SK-N-SH (cell line): ENCODE results near the gene RNF212B. TPM values are rescaled to one million over a fixed set of nuclear protein-coding genes. Genes with fewer than 3 reads are reported as not detected.

ENCODE experiments used
- CTCF ChIA-PET: fragments of 300-600, 350-600 bp; formaldehyde crosslinking; extraction: SDS; loops from one replicate; lab custom pipeline; 2021; lab: Yijun Ruan, JAX
- POLR2A ChIA-PET: fragments of 350-600 bp; sonication (Branson Sonifier 250); formaldehyde crosslinking; extraction: SDS; loops from one replicate; lab custom pipeline; 2020; ENCODE audit warnings: antibody characterized with exemption, inconsistent platforms; lab: Yijun Ruan, JAX
- DNase-seq: peaks from one replicate; pipeline ENCODE4 v3.0.0; 2012
- H2AFZ ChIP-seq: fragments of 200-600 bp; sonication (generic); 2 replicates; pipeline ENCODE4 v1.8.1; 2016; ENCODE audit warnings: antibody characterized with exemption, mild to moderate bottlenecking, low read depth
- H3F3A ChIP-seq: fragments of 200-600 bp; sonication (generic); replicated peaks from 2 replicates; pipeline ENCODE3; 2016; ENCODE audit warnings: antibody characterized with exemption, mild to moderate bottlenecking; ENCODE audit not compliant: insufficient read depth
- H3K27ac ChIP-seq, 2 experiments: fragments of 200-500 bp in 1 of 2; fragments of 200-600 bp in 1 of 2; sonication (Bioruptor generic) in 1 of 2; sonication (generic), shearing (Covaris generic) in 1 of 2; 2 replicates each; pipeline versions ENCODE4 v1.5.1 to v1.6.1; 2014 to 2016; ENCODE audit warnings: low read depth in 2 of 2, inconsistent platforms in 1 of 2, low read length in 1 of 2, mild to moderate bottlenecking in 1 of 2, mixed read lengths in 1 of 2
- H3K27me3 ChIP-seq: fragments of 200-600 bp; sonication (generic), shearing (Covaris generic); 2 replicates; pipeline ENCODE4 v1.6.1; 2016; ENCODE audit warnings: mixed run types; ENCODE audit not compliant: insufficient read depth
- H3K36me3 ChIP-seq, 2 experiments: fragments of 200-500 bp in 1 of 2; fragments of 200-600 bp in 1 of 2; sonication (Bioruptor generic) in 1 of 2; sonication (generic) in 1 of 2; replicated peaks in 1 of 2; 2 replicates each; pipeline versions ENCODE3 to v1.5.1; 2014 to 2016; ENCODE audit warnings: low read length in 1 of 2, mild to moderate bottlenecking in 1 of 2; ENCODE audit not compliant: insufficient read depth in 2 of 2, control insufficient read depth in 1 of 2
- H3K4me1 ChIP-seq, 2 experiments: fragments of 200-500 bp in 1 of 2; fragments of 200-600 bp in 1 of 2; sonication (Bioruptor generic) in 1 of 2; sonication (generic), shearing (Covaris generic) in 1 of 2; 2 replicates each; pipeline versions ENCODE4 v1.5.1 to v1.6.1; 2014 to 2016; ENCODE audit warnings: low read depth in 1 of 2, low read length in 1 of 2, mixed run types in 1 of 2; ENCODE audit not compliant: insufficient read depth in 2 of 2, control insufficient read depth in 1 of 2
- H3K4me2 ChIP-seq: fragments of 200-600 bp; sonication (generic), shearing (Covaris generic); 2 replicates; pipeline ENCODE4 v1.6.1; 2017; ENCODE audit warnings: mixed run types
- H3K4me3 ChIP-seq, 2 experiments: fragments of 200-500 bp in 1 of 2; fragments of 200-600 bp in 1 of 2; sonication (Bioruptor generic) in 1 of 2; sonication (generic), shearing (Covaris generic) in 1 of 2; 2 replicates each; pipeline versions ENCODE4 v1.5.1 to v1.8.1; 2014 to 2016; ENCODE audit warnings: low read depth in 2 of 2, inconsistent platforms in 1 of 2, low read length in 1 of 2, mild to moderate bottlenecking in 1 of 2, mixed read lengths in 1 of 2, moderate library complexity in 1 of 2
- H3K79me2 ChIP-seq: fragments of 200-600 bp; sonication (generic); 2 replicates; pipeline ENCODE4 v1.8.1; 2017; ENCODE audit warnings: mild to moderate bottlenecking; ENCODE audit not compliant: insufficient read depth
- H3K9ac ChIP-seq: fragments of 200-600 bp; sonication (generic); 2 replicates; pipeline ENCODE4 v1.6.1; 2017; ENCODE audit warnings: mixed run types
- H3K9me2 ChIP-seq: fragments of 200-600 bp; sonication (generic); 2 replicates; pipeline ENCODE4 v1.6.1; 2017; ENCODE audit warnings: mixed run types
- H3K9me3 ChIP-seq: fragments of 200-600 bp; sonication (generic); 2 replicates; pipeline ENCODE4 v1.6.1; 2017; ENCODE audit warnings: mixed run types, mild to moderate bottlenecking, moderate library complexity
- H4K20me1 ChIP-seq: fragments of 200-600 bp; sonication (generic); 2 replicates; pipeline ENCODE4 v1.6.1; 2017; ENCODE audit warnings: mild to moderate bottlenecking, mixed run types; ENCODE audit not compliant: insufficient read depth
- ELF1 ChIP-seq: IDR thresholded peaks from 2 replicates; pipeline ENCODE4 v1.4.0; 2012
- EP300 ChIP-seq, 2 experiments: IDR thresholded peaks; 2 replicates each; pipeline versions ENCODE4 v1.4.0 to v1.6.1; 2012; ENCODE audit warnings: borderline replicate concordance in 1 of 2, low read depth in 1 of 2, low read length in 1 of 2
- FOSL2 ChIP-seq: IDR thresholded peaks from 2 replicates; pipeline ENCODE4 v1.4.0; 2012; ENCODE audit warnings: low read depth, mild to moderate bottlenecking, moderate library complexity, borderline replicate concordance
- FOXM1 ChIP-seq: IDR thresholded peaks from 2 replicates; pipeline ENCODE4 v1.4.0; 2012; ENCODE audit warnings: low read depth, mild to moderate bottlenecking
- GABPA ChIP-seq: IDR thresholded peaks from 2 replicates; pipeline ENCODE4 v1.4.0; 2012; ENCODE audit warnings: low read depth, mild to moderate bottlenecking
- GATA2 ChIP-seq: sonication (generic); formaldehyde crosslinking; IDR thresholded peaks from 2 replicates; pipeline ENCODE4 v1.5.0; 2020; ENCODE audit warnings: mild to moderate bottlenecking, missing genetic modification reagents
- NFIC ChIP-seq: IDR thresholded peaks from 2 replicates; pipeline ENCODE4 v1.4.0; 2012; ENCODE audit warnings: borderline replicate concordance
- POLR2AphosphoS5 ChIP-seq: IDR thresholded peaks from 2 replicates; pipeline ENCODE4 v1.6.1; 2012; ENCODE audit warnings: low read depth, low read length
- RFX5 ChIP-seq: IDR thresholded peaks from 2 replicates; pipeline ENCODE4 v1.6.1; 2012; ENCODE audit warnings: mild to moderate bottlenecking, improper control_type of control experiment, low read length
- SIN3A ChIP-seq: IDR thresholded peaks from 2 replicates; pipeline ENCODE4 v1.6.1; 2012; ENCODE audit warnings: low read depth, mild to moderate bottlenecking, low read length, moderate library complexity, borderline replicate concordance
- TAF1 ChIP-seq: IDR thresholded peaks from 2 replicates; pipeline ENCODE4 v1.6.1; 2012; ENCODE audit warnings: low read depth, mild to moderate bottlenecking, low read length, moderate library complexity, borderline replicate concordance
- TEAD4 ChIP-seq: IDR thresholded peaks from 2 replicates; pipeline ENCODE4 v1.4.0; 2012; ENCODE audit warnings: mild to moderate bottlenecking, borderline replicate concordance; ENCODE audit not compliant: insufficient read depth
- WGBS: methylation state at CpG from one replicate; pipeline ENCODE4 v1.1.6; 2017; ENCODE audit warnings: low lambda C conversion rate; 5-methylcytosine and 5-hydroxymethylcytosine counted together
- polyA plus RNA-seq, 3 experiments: library from polyadenylated mRNA; depleted of rRNA; stranded (reverse); fragments of >200 nt; gene quantifications; 2 replicates each; pipeline ENCODE4 v1.2.3, GENCODE V29; 2012
- TF ChIP-seq, protein P1 (sequence below): IDR thresholded peaks from 2 replicates; pipeline ENCODE4 v1.4.0; 2012; ENCODE audit warnings: low read depth
- TF ChIP-seq, protein P2 (sequence below): IDR thresholded peaks from 2 replicates; pipeline ENCODE4 v1.4.0; 2012; ENCODE audit warnings: low read depth, borderline replicate concordance
- TF ChIP-seq, protein P3 (sequence below): IDR thresholded peaks from 2 replicates; pipeline ENCODE4 v1.4.0; 2012; ENCODE audit warnings: low read depth, borderline replicate concordance
- TF ChIP-seq, protein P4 (sequence below): fragments of 150-350 bp; IDR thresholded peaks from 2 replicates; pipeline ENCODE4 v1.6.1; 2016; ENCODE audit warnings: mild to moderate bottlenecking, low read depth, low read length
- TF ChIP-seq, protein P5 (sequence below): fragments of 200-600 bp; sonication (generic); IDR thresholded peaks from 2 replicates; pipeline ENCODE4 v1.6.1; 2017; ENCODE audit warnings: antibody characterized with exemption, mild to moderate bottlenecking, moderate library complexity

RNF212B gene
- polyA plus RNA-seq, 1 of the 3 experiments (the other 2 are of a cell fraction): not detected

DNA sequence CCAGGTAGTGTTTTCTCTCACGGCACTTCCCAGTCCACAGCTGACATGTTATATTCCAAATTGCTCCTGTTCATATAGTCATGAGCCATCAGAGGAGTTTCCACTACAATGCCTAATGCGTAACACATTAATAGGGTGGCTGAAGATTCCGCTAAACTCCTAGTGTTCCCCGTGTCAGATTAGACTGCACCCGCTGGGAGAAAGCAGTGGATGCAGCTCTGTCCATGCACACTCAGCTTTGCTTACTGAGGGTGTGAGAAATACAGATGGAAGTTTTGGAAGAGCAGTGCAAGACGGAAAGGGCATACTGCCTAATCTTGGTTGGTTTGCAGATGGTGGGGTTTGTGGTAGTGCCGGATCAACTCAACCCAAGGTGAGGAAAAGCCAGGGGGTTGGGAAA is 59.4 kb downstream of the RNF212B start:
- TF ChIP-seq, protein P1, sequence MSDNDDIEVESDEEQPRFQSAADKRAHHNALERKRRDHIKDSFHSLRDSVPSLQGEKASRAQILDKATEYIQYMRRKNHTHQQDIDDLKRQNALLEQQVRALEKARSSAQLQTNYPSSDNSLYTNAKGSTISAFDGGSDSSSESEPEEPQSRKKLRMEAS: no peak
- TF ChIP-seq, protein P2, sequence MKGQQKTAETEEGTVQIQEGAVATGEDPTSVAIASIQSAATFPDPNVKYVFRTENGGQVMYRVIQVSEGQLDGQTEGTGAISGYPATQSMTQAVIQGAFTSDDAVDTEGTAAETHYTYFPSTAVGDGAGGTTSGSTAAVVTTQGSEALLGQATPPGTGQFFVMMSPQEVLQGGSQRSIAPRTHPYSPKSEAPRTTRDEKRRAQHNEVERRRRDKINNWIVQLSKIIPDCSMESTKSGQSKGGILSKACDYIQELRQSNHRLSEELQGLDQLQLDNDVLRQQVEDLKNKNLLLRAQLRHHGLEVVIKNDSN: no peak
- TF ChIP-seq, protein P3, sequence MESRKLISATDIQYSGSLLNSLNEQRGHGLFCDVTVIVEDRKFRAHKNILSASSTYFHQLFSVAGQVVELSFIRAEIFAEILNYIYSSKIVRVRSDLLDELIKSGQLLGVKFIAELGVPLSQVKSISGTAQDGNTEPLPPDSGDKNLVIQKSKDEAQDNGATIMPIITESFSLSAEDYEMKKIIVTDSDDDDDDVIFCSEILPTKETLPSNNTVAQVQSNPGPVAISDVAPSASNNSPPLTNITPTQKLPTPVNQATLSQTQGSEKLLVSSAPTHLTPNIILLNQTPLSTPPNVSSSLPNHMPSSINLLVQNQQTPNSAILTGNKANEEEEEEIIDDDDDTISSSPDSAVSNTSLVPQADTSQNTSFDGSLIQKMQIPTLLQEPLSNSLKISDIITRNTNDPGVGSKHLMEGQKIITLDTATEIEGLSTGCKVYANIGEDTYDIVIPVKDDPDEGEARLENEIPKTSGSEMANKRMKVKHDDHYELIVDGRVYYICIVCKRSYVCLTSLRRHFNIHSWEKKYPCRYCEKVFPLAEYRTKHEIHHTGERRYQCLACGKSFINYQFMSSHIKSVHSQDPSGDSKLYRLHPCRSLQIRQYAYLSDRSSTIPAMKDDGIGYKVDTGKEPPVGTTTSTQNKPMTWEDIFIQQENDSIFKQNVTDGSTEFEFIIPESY: no peak
- no peak for TF ChIP-seq TEAD4
- no peak for TF ChIP-seq ELF1
- no peak for TF ChIP-seq RFX5
- TF ChIP-seq, protein P4, sequence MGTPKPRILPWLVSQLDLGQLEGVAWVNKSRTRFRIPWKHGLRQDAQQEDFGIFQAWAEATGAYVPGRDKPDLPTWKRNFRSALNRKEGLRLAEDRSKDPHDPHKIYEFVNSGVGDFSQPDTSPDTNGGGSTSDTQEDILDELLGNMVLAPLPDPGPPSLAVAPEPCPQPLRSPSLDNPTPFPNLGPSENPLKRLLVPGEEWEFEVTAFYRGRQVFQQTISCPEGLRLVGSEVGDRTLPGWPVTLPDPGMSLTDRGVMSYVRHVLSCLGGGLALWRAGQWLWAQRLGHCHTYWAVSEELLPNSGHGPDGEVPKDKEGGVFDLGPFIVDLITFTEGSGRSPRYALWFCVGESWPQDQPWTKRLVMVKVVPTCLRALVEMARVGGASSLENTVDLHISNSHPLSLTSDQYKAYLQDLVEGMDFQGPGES: no peak
- TF ChIP-seq EP300 (IDR thresholded peaks at IDR 0.05; ENCODE audit: borderline replicate concordance in 1 of 2, low read depth in 1 of 2, low read length in 1 of 2): no peak
- TF ChIP-seq, protein P5, sequence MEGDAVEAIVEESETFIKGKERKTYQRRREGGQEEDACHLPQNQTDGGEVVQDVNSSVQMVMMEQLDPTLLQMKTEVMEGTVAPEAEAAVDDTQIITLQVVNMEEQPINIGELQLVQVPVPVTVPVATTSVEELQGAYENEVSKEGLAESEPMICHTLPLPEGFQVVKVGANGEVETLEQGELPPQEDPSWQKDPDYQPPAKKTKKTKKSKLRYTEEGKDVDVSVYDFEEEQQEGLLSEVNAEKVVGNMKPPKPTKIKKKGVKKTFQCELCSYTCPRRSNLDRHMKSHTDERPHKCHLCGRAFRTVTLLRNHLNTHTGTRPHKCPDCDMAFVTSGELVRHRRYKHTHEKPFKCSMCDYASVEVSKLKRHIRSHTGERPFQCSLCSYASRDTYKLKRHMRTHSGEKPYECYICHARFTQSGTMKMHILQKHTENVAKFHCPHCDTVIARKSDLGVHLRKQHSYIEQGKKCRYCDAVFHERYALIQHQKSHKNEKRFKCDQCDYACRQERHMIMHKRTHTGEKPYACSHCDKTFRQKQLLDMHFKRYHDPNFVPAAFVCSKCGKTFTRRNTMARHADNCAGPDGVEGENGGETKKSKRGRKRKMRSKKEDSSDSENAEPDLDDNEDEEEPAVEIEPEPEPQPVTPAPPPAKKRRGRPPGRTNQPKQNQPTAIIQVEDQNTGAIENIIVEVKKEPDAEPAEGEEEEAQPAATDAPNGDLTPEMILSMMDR: no peak
- no peak for TF ChIP-seq POLR2AphosphoS5
- no peak for TF ChIP-seq SIN3A
- TF ChIP-seq NFIC: no peak
- no peak for TF ChIP-seq TAF1
- no peak for TF ChIP-seq GATA2 (CRISPR knock-in tag)
- TF ChIP-seq FOSL2: no peak
- no peak for TF ChIP-seq GABPA
- no peak for TF ChIP-seq FOXM1
- no peak overlapping the region for H3K27ac ChIP-seq
- H2AFZ ChIP-seq: no peak overlapping the region
- H3K4me2 ChIP-seq: no peak overlapping the region
- H3F3A ChIP-seq: peaks cover 10% of the 10 kb centered on the region
- H3K9ac ChIP-seq: no peak overlapping the region
- no peaks in the 10 kb centered on the region for H3K9me3 ChIP-seq
- peaks cover 6% of the 10 kb centered on the region; the same call in 1 of the 2 replicates for H3K79me2 ChIP-seq
- ChIA-PET POLR2A (no interaction called here), CTCF (interaction anchor here (0.9 to 1.7 kb wide), 3 partner anchors 8 to 176 kb away, joined by 3 to 5 read pairs (median 4); no protein-coding TSS in a partner anchor)
- H4K20me1 ChIP-seq: no peaks in the 10 kb centered on the region
- no peak for DNase-seq
- H3K4me3 ChIP-seq: no peak overlapping the region
- peaks cover 13 to 17% of the 10 kb centered on the region in 2 experiments; a peak in 3 of 4 replicates for H3K4me1 ChIP-seq
- no peaks in the 10 kb centered on the region for H3K27me3 ChIP-seq
- 89% methylated on average over 7 of the region's 7 CpGs for WGBS
- H3K36me3 ChIP-seq: peaks cover 0 to 3% of the 10 kb centered on the region in 2 experiments
- no peaks in the 10 kb centered on the region for H3K9me2 ChIP-seq
